Measurements from ENCODE around the gene SDE2. TPM values are rescaled to one million over a fixed set of nuclear protein-coding genes. Genes with fewer than 3 reads are reported as not detected.

SDE2 gene
- 10 to 100 TPM; 12.9 to 19.8 TPM for total RNA-seq

DNA sequence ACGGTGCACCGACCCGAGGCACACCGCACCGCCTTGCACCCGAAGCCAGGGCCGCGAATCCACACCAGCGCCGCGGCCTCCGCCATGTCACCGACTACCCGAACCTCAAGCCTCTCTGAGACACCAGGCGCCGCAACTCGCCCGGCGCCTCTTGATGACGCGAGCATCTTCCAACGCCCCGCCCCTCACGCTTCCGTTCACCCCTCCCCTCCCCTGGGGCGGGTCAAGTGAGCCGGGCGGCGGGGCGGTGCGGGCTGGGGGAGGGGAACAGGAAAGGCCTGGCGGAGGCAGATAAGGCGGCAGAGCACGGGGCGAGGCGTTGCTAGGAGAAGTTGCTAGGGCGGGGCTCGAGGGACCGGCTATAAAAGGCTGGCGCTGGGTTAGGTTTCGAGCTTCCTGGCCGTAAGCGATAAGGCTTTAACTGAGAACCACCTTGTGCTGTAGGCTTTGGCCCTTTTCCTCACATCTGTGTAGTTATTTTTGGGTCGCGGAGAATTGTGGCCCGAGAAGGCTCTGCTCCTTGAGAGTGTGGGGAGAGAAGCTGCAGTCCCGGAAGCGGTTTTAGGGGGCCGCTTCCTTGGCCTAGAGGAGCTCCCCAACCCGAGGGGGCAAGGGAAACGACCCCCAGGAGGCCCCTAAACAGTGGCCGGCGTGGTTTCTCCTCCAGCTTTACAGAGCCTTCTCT lies at the start of gene SDE2:
Gene SDE2 (minus strand): TSS at position 117 of the 685 bp plus-strand sequence. CDS start 31 bp downstream, at position 86.
- H3K9me3 ChIP-seq: no peaks in the 10 kb centered on the region
- H3K4me1 ChIP-seq: no peaks in the 10 kb centered on the region
- TF ChIP-seq, protein P1, sequence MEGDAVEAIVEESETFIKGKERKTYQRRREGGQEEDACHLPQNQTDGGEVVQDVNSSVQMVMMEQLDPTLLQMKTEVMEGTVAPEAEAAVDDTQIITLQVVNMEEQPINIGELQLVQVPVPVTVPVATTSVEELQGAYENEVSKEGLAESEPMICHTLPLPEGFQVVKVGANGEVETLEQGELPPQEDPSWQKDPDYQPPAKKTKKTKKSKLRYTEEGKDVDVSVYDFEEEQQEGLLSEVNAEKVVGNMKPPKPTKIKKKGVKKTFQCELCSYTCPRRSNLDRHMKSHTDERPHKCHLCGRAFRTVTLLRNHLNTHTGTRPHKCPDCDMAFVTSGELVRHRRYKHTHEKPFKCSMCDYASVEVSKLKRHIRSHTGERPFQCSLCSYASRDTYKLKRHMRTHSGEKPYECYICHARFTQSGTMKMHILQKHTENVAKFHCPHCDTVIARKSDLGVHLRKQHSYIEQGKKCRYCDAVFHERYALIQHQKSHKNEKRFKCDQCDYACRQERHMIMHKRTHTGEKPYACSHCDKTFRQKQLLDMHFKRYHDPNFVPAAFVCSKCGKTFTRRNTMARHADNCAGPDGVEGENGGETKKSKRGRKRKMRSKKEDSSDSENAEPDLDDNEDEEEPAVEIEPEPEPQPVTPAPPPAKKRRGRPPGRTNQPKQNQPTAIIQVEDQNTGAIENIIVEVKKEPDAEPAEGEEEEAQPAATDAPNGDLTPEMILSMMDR (IDR thresholded peaks at IDR 0.05): no peak
- peak within 1 kb of the TSS; percentile 46 for H3K4me3 ChIP-seq
- peak within 1 kb of the TSS; percentile 77 to 96 for H3K9ac ChIP-seq (ENCODE audit: low read depth in 2 of 2, low read length in 2 of 2)
- H3K27me3 ChIP-seq: no peaks in the 10 kb centered on the region
- peak; percentile 100 for DNase-seq
- peak within 1 kb of the TSS; percentile 92 for H3K27ac ChIP-seq
- H3K36me3 ChIP-seq: no peaks in the 10 kb centered on the region
- intact Hi-C loops (cut with DNase I): loop anchor here (5.0 kb wide), 1 partner anchor 63 kb away; the partner anchor contains the start of gene H3-3A

DNA sequence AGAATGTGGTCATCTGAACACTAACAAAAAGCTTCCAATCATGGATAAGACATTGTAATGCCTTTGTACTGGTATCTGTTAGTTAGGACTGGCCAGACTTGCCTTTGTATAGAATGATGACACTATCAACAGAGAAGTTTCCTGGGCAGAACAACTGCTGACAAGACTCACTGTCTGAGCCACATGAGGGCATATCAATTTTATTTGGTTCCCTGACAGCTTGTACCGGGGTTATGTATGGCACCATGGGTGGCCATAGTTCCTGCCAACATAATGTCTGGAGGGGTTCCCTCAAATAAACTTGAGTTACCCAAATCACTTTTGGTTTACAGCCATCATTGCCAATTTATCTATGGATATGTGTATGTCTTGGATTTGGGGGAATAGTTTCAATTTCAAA lies 49.7 kb upstream of the SDE2 start:
- no peak overlapping the region for H3K4me3 ChIP-seq
- DNase-seq: no peak
- H3K9ac ChIP-seq (ENCODE audit: low read depth in 2 of 2, low read length in 2 of 2): no peak overlapping the region
- H3K27me3 ChIP-seq: no peaks in the 10 kb centered on the region
- no peaks in the 10 kb centered on the region for H3K36me3 ChIP-seq
- intact Hi-C loops (cut with DNase I): no loop called here
- H3K4me1 ChIP-seq: no peaks in the 10 kb centered on the region
- no peak overlapping the region for H3K27ac ChIP-seq
- no peaks in the 10 kb centered on the region for H3K9me3 ChIP-seq
- TF ChIP-seq, protein P1 (IDR thresholded peaks at IDR 0.05): no peak

- H3K4me3 ChIP-seq: no peak overlapping the region
- TF ChIP-seq, protein P1 (IDR thresholded peaks at IDR 0.05): no peak
- H3K27me3 ChIP-seq: no peaks in the 10 kb centered on the region
- no peak for DNase-seq
- intact Hi-C loops (cut with DNase I): no loop called here
- H3K4me1 ChIP-seq: no peaks in the 10 kb centered on the region
- no peak overlapping the region for H3K27ac ChIP-seq
- H3K9ac ChIP-seq (ENCODE audit: low read depth in 2 of 2, low read length in 2 of 2): no peak overlapping the region
- H3K9me3 ChIP-seq: no peaks in the 10 kb centered on the region
- H3K36me3 ChIP-seq: no peaks in the 10 kb centered on the region
These were observed 48.4 kb upstream of the SDE2 start for GRCh38 chr1:226047495-226047894.

DNA sequence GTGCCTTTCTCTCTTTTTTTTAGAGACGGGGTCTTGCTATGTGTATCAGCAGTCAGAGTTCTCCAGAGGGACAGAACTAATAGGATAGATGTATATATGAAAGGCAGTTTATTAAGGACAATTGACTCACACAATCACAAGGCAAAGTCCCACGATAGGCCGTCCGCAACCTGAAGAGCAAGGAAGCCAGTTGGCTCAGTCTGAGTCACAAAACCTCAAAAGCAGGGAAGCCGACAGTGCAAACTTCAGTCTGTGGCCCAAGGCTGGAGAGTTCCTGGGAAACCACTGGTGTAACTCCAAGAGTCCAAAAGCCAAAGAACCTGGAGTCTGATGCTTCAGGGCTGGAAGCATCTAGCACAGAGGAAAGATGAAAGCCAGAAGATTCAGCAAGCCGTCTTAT lies 47.1 kb upstream of the SDE2 start:
- no peak for DNase-seq
- no peak overlapping the region for H3K27ac ChIP-seq

GRCh38 chr1:226044514-226045101 lies 45.5 kb upstream of the SDE2 start:
- no peaks in the 10 kb centered on the region for H3K9me3 ChIP-seq
- H3K27me3 ChIP-seq: no peaks in the 10 kb centered on the region
- TF ChIP-seq, protein P1 (IDR thresholded peaks at IDR 0.05): no peak
- no peak overlapping the region for H3K9ac ChIP-seq (ENCODE audit: low read depth in 2 of 2, low read length in 2 of 2)
- H3K4me1 ChIP-seq: no peaks in the 10 kb centered on the region
- H3K36me3 ChIP-seq: no peaks in the 10 kb centered on the region
- intact Hi-C loops (cut with DNase I): no loop called here
- DNase-seq: no peak
- H3K27ac ChIP-seq: no peak overlapping the region
- H3K4me3 ChIP-seq: no peak overlapping the region

More for the DNA sequence above, 47.1 kb upstream of the SDE2 start:
- Histone ChIP-seq H3K9ac (ENCODE audit: low read depth in 2 of 2, low read length in 2 of 2) (no peak overlapping the region), H3K27me3 (no peaks in the 10 kb centered on the region), H3K36me3 (no peaks in the 10 kb centered on the region), H3K9me3 (no peaks in the 10 kb centered on the region), H3K4me1 (no peaks in the 10 kb centered on the region), H3K4me3 (no peak overlapping the region)
- intact Hi-C loops (cut with DNase I): no loop called here
- TF ChIP-seq, protein P1 (IDR thresholded peaks at IDR 0.05): no peak
